A673 (cell line): ENCODE measurements around the gene FXYD2. TPM values are rescaled to one million over a fixed set of nuclear protein-coding genes. Genes with fewer than 3 reads are reported as not detected.

Source experiments
- BruUV-seq: library from RNA; stranded (reverse); fragments of 400-500 nt; replicated peaks from 2 replicates; lab custom pipeline; 2021; lab: Mats Ljungman, UMichigan
- CTCF ChIA-PET: fragments of 300-600 bp; sonication (Branson Sonifier 250); formaldehyde crosslinking; loops from one replicate; lab custom pipeline; 2022; ENCODE audit warnings: antibody characterized with exemption; lab: Charles Lee
- POLR2A ChIA-PET: fragments of 300-600 bp; sonication (Branson Sonifier 250); formaldehyde crosslinking; loops from one replicate; lab custom pipeline; 2022; ENCODE audit warnings: antibody characterized with exemption; ENCODE audit not compliant: low non-redundant PET; lab: Charles Lee
- DNase-seq: peaks from one replicate; pipeline ENCODE4 v3.0.0-alpha.2; 2015; ENCODE audit warnings: low spot score
- H3K27ac ChIP-seq: fragments of 200-600 bp; sonication (generic); 2 replicates; pipeline ENCODE4 v1.5.1; 2016; ENCODE audit warnings: mixed run types, low read depth, mild to moderate bottlenecking, mixed read lengths, antibody characterized with exemption, low read length; ENCODE audit not compliant: poor library complexity, severe bottlenecking
- H3K27me3 ChIP-seq: fragments of 200-600 bp; sonication (generic); replicated peaks from 2 replicates; pipeline ENCODE4 v1.6.1; 2017; ENCODE audit warnings: mixed run types, low read depth, mild to moderate bottlenecking, mixed read lengths, antibody characterized with exemption, low read length; ENCODE audit not compliant: insufficient read depth, poor library complexity
- H3K36me3 ChIP-seq: fragments of 200-600 bp; sonication (generic); 2 replicates; pipeline ENCODE4 v1.6.1; 2016; ENCODE audit warnings: mixed run types, mild to moderate bottlenecking, mixed read lengths, antibody characterized with exemption, low read length; ENCODE audit not compliant: insufficient read depth, poor library complexity, severe bottlenecking
- H3K4me1 ChIP-seq: fragments of 200-600 bp; sonication (generic); 2 replicates; pipeline ENCODE4 v1.6.1; 2017; ENCODE audit warnings: mixed run types, mild to moderate bottlenecking, mixed read lengths, antibody characterized with exemption, low read length; ENCODE audit not compliant: insufficient read depth, poor library complexity, severe bottlenecking
- H3K4me3 ChIP-seq: fragments of 200-600 bp; sonication (generic); 2 replicates; pipeline ENCODE4 v1.5.1; 2016; ENCODE audit warnings: low read depth, mixed run types, mild to moderate bottlenecking, mixed read lengths, low read length; ENCODE audit not compliant: poor library complexity, severe bottlenecking
- H3K9me3 ChIP-seq: fragments of 200-600 bp; sonication (generic); 2 replicates; pipeline ENCODE4 v1.6.1; 2016; ENCODE audit warnings: mixed run types, low read depth, mild to moderate bottlenecking, mixed read lengths, antibody characterized with exemption, low read length; ENCODE audit not compliant: poor library complexity, severe bottlenecking
- CTCF ChIP-seq: fragments of 300-800, 200-600 bp; sonication (generic); conservative IDR thresholded peaks from 2 replicates; pipeline ENCODE4 v1.5.1; 2017; ENCODE audit warnings: low read depth, mild to moderate bottlenecking, antibody characterized with exemption, low read length, moderate library complexity, mixed read lengths
- EZH2 ChIP-seq: fragments of 200-600 bp; sonication (generic); IDR thresholded peaks from 2 replicates; pipeline ENCODE4 v1.6.1; 2017; ENCODE audit warnings: borderline replicate concordance, low read depth, mild to moderate bottlenecking, mixed read lengths, antibody characterized with exemption, low read length; ENCODE audit not compliant: poor library complexity, severe bottlenecking
- intact Hi-C: fragments of 100-400 bp; cut with micrococcal nuclease; formaldehyde crosslinking; loops from one replicate; pipeline ENCODE4 v1.10.0; 2022; ENCODE audit not compliant: unreplicated experiment
- total RNA-seq: library from RNA; stranded (reverse); gene quantifications from 2 replicates; pipeline ENCODE4 v1.2.3, GENCODE V29; 2021

Gene FXYD2
- total RNA-seq, 1 experiment from 2014 or later, result not detected

- ChIA-PET POLR2A (no interaction called here), CTCF (interaction anchor here (4.4 kb wide), 1 partner anchor 127 kb away, joined by 41 read pairs; no protein-coding TSS in a partner anchor)
- DNase-seq, result no peak
- no TSS peak for BruUV-seq
- Histone ChIP-seq H3K4me3 (no peak overlapping the region), H3K27me3 (no peaks in the 10 kb centered on the region), H3K27ac (no peak overlapping the region), H3K4me1 (peaks cover 26% of the 10 kb centered on the region), H3K9me3 (no peaks in the 10 kb centered on the region), H3K36me3 (no peaks in the 10 kb centered on the region)
- TF ChIP-seq EZH2 (no peak), CTCF (no peak)
- intact Hi-C loops, result no loop called here
Observed at GRCh38 chr11:117820071-117820470, 4.5 kb downstream of the FXYD2 start.

GRCh38 chr11:117819096-117820040, 5.2 kb downstream of the FXYD2 start:
- BruUV-seq, result no TSS peak
- intact Hi-C loops, result loop anchor here (1.0 to 5.0 kb wide), 2 partner anchors 234 to 587 kb away; partner anchors contain the start of genes PCSK7 and RNF214
- Histone ChIP-seq H3K36me3 (no peaks in the 10 kb centered on the region), H3K27ac (no peak overlapping the region), H3K4me1 (peaks cover 33% of the 10 kb centered on the region), H3K27me3 (no peaks in the 10 kb centered on the region), H3K9me3 (no peaks in the 10 kb centered on the region), H3K4me3 (no peak overlapping the region)
- peak; percentile 85 for DNase-seq
- POLR2A ChIA-PET, result interaction anchor here (0.6 kb wide), 1 partner anchor 493 kb away, joined by 3 read pairs; no protein-coding TSS in a partner anchor
- TF ChIP-seq CTCF (peak; percentile 71), EZH2 (no peak)
- CTCF ChIA-PET, result interaction anchor here (0.5 to 4.4 kb wide), 10 partner anchors 10 to 393 kb away, joined by 3 to 41 read pairs (median 4); no protein-coding TSS in a partner anchor

- intact Hi-C loops, result loop anchor here (5.0 kb wide), 1 partner anchor 586 kb away; the partner anchor contains the start of genes PCSK7 and RNF214
- no peak for DNase-seq
Observed at GRCh38 chr11:117818041-117818873, 6.3 kb downstream of the FXYD2 start.

More at GRCh38 chr11:117818041-117818873, 6.3 kb downstream of the FXYD2 start:
- Histone ChIP-seq H3K4me1 (peaks cover 35% of the 10 kb centered on the region), H3K36me3 (no peaks in the 10 kb centered on the region), H3K9me3 (no peaks in the 10 kb centered on the region), H3K27me3 (no peaks in the 10 kb centered on the region), H3K27ac (no peak overlapping the region), H3K4me3 (no peak overlapping the region)
- no peak for TF ChIP-seq EZH2
- peak; percentile 3; the same call in 1 of the 2 replicates for TF ChIP-seq CTCF
- BruUV-seq, result no TSS peak
- POLR2A ChIA-PET, result interaction anchor here (0.6 kb wide), 1 partner anchor 494 kb away, joined by 3 read pairs; no protein-coding TSS in a partner anchor
- CTCF ChIA-PET, result interaction anchor here (0.5 to 4.4 kb wide), 18 partner anchors 9 to 438 kb away, joined by 3 to 41 read pairs (median 4); no protein-coding TSS in a partner anchor
